Measurements from ENCODE around the gene IKZF2. TPM values are rescaled to one million over a fixed set of nuclear protein-coding genes. Genes with fewer than 3 reads are reported as not detected.

IKZF2 gene
- total and polyA plus RNA-seq, 2 donors (not counting 3 experiments of a cell fraction or from before 2014, with no cell fraction given): 0.08 to 0.46 TPM

DNA sequence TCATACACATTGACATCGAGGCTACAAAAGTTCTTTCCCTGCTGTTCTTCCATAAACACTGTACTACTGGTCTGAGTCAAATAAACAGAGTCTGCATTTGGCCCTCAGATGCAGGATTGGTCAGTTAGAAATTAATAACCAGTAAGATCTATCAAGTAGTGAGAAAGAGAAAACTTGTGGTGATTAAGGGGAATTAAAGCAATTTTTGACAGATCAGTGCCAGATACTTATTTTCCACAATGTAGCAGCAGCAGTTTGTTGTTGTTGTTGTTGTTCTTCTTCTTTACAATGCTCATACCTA, 85.0 kb downstream of the IKZF2 start:
- no peak overlapping the region for H3K4me2 ChIP-seq (ENCODE audit: insufficient read depth, low read length)
- H2AFZ ChIP-seq (ENCODE audit: low read depth, low read length): no peak overlapping the region
- no peaks in the 10 kb centered on the region for H3K79me2 ChIP-seq (ENCODE audit: control insufficient read depth, insufficient read depth, low read length)
- CTCF ChIA-PET: no interaction called here
- TF ChIP-seq POLR2AphosphoS5 (IDR thresholded peaks at IDR 0.05; ENCODE audit: insufficient read depth, low read depth, low read length) (no peak), FOS (IDR thresholded peaks at IDR 0.05; ENCODE audit: borderline replicate concordance, insufficient read depth, low read length) (no peak), GATA2 (IDR thresholded peaks at IDR 0.05; ENCODE audit: insufficient read depth, insufficient read length, low read depth, low read length) (no peak)
- no peaks in the 10 kb centered on the region for H3K27me3 ChIP-seq (ENCODE audit: control insufficient read depth in 2 of 2, insufficient read depth in 2 of 2, low read length in 2 of 2)
- intact Hi-C loops (cut with micrococcal nuclease) (no loop called here), dilution Hi-C loops (cut with MboI; ENCODE audit: extremely low pct_ligation_motif_present, low sequenced_read_pairs) (no loop called here)
- no peak overlapping the region for H3K4me3 ChIP-seq (replicated peaks in 1 of 3; ENCODE audit: insufficient read depth in 1 of 3, low read depth in 1 of 3, low read length in 3 of 3)
- DNase-seq (ENCODE audit: low read depth, low spot score) (no peak), FAIRE-seq (no peak)
- POLR2A ChIA-PET: no interaction called here
- H3K9me1 ChIP-seq (replicated peaks; ENCODE audit: control insufficient read depth, extremely low read depth, insufficient read depth, low read length): no peaks in the 10 kb centered on the region
- H3K4me1 ChIP-seq (ENCODE audit: control insufficient read depth, extremely low read depth, insufficient read depth, low read length): no peaks in the 10 kb centered on the region
- no peaks in the 10 kb centered on the region for H4K20me1 ChIP-seq (replicated peaks; ENCODE audit: control insufficient read depth, extremely low read depth, insufficient read depth, low read length)
- BruUV-seq (replicated peaks): no TSS peak
- no peak overlapping the region for H3K9ac ChIP-seq (replicated peaks; ENCODE audit: extremely low read depth, insufficient read depth, low read length)
- no peaks in the 10 kb centered on the region for H3K9me3 ChIP-seq (replicated peaks; ENCODE audit: control insufficient read depth, insufficient read depth, low read length)
- H3K36me3 ChIP-seq (ENCODE audit: control insufficient read depth in 2 of 2, extremely low read depth in 1 of 2, insufficient read depth in 2 of 2, low read length in 2 of 2): no peaks in the 10 kb centered on the region
- no peak overlapping the region for H3K27ac ChIP-seq (ENCODE audit: insufficient read depth, low read depth, low read length)

DNA sequence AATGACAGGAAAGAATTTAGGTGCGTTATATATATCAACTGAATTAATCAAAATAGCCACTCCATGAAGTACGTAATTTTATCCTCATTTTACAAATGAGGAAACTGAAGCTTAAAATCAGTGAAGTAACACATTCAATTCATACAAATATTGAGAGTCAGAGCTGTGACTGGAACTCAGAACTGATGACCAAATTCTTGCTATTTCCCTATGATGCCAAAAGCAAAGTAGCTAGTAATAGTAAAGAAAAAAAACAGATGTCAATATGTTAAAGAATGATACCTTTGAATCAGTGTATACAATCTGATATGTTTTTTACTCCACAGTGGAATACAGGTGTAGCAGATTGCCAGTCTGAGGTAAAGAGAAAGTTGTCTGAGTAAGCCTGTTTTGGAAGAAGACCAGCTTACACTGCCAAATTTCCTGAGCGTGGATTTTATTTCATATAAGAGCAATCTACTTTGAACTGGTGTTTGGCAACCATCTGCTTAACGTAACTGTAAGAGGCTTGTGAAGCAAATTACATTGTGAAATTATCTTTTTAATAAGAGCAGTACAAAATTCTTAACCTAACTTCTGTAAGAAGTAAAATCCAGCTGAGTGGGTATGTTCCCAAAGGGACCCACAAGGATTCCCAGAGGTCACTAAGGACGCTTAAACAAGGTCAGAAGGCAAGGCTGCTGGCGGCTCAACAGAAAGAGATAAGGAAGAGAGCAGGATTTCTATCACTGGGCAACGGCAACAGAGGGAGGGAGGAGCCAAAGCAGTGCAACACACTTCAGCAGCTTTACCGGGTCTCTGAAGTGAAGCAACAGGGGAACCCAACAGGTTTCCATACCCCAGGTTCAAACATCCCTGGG, 85.6 kb downstream of the IKZF2 start:
- Histone ChIP-seq H3K4me3 (replicated peaks in 1 of 3; ENCODE audit: insufficient read depth in 1 of 3, low read depth in 1 of 3, low read length in 3 of 3) (no peak overlapping the region), H3K9me1 (replicated peaks; ENCODE audit: control insufficient read depth, extremely low read depth, insufficient read depth, low read length) (no peaks in the 10 kb centered on the region), H3K27me3 (ENCODE audit: control insufficient read depth in 2 of 2, insufficient read depth in 2 of 2, low read length in 2 of 2) (no peaks in the 10 kb centered on the region), H3K4me2 (ENCODE audit: insufficient read depth, low read length) (no peak overlapping the region), H4K20me1 (replicated peaks; ENCODE audit: control insufficient read depth, extremely low read depth, insufficient read depth, low read length) (no peaks in the 10 kb centered on the region), H3K9me3 (replicated peaks; ENCODE audit: control insufficient read depth, insufficient read depth, low read length) (no peaks in the 10 kb centered on the region), H3K27ac (ENCODE audit: insufficient read depth, low read depth, low read length) (no peak overlapping the region), H3K9ac (replicated peaks; ENCODE audit: extremely low read depth, insufficient read depth, low read length) (no peak overlapping the region), H3K79me2 (ENCODE audit: control insufficient read depth, insufficient read depth, low read length) (no peaks in the 10 kb centered on the region), H2AFZ (ENCODE audit: low read depth, low read length) (no peak overlapping the region), H3K4me1 (ENCODE audit: control insufficient read depth, extremely low read depth, insufficient read depth, low read length) (no peaks in the 10 kb centered on the region), H3K36me3 (ENCODE audit: control insufficient read depth in 2 of 2, extremely low read depth in 1 of 2, insufficient read depth in 2 of 2, low read length in 2 of 2) (no peaks in the 10 kb centered on the region)
- ChIA-PET POLR2A (no interaction called here), CTCF (interaction anchor here (0.9 kb wide), 1 partner anchor 15 kb away, joined by 3 read pairs; no protein-coding TSS in a partner anchor)
- dilution Hi-C loops (cut with MboI; ENCODE audit: extremely low pct_ligation_motif_present, low sequenced_read_pairs) (no loop called here), intact Hi-C loops (cut with micrococcal nuclease) (no loop called here)
- no peak for TF ChIP-seq EZH2 (IDR thresholded peaks at IDR 0.05; ENCODE audit: borderline replicate concordance, low read depth, low read length, severe bottlenecking)
- TF ChIP-seq GATA2 (IDR thresholded peaks at IDR 0.05; ENCODE audit: insufficient read depth, insufficient read length, low read depth, low read length): no peak
- TF ChIP-seq FOS (IDR thresholded peaks at IDR 0.05; ENCODE audit: borderline replicate concordance, insufficient read depth, low read length): no peak
- TF ChIP-seq, protein P1, sequence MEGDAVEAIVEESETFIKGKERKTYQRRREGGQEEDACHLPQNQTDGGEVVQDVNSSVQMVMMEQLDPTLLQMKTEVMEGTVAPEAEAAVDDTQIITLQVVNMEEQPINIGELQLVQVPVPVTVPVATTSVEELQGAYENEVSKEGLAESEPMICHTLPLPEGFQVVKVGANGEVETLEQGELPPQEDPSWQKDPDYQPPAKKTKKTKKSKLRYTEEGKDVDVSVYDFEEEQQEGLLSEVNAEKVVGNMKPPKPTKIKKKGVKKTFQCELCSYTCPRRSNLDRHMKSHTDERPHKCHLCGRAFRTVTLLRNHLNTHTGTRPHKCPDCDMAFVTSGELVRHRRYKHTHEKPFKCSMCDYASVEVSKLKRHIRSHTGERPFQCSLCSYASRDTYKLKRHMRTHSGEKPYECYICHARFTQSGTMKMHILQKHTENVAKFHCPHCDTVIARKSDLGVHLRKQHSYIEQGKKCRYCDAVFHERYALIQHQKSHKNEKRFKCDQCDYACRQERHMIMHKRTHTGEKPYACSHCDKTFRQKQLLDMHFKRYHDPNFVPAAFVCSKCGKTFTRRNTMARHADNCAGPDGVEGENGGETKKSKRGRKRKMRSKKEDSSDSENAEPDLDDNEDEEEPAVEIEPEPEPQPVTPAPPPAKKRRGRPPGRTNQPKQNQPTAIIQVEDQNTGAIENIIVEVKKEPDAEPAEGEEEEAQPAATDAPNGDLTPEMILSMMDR (IDR thresholded peaks at IDR 0.05; ENCODE audit: extremely low read depth in 1 of 2, insufficient read depth in 1 of 2, low read depth in 1 of 2, low read length in 2 of 2): no peak
- TF ChIP-seq POLR2A (IDR thresholded peaks at IDR 0.05; ENCODE audit: low read depth, low read length): no peak
- no peak for TF ChIP-seq JUN (IDR thresholded peaks at IDR 0.05; ENCODE audit: borderline replicate concordance, insufficient read depth, insufficient read length, low read depth)
- no peak for TF ChIP-seq POLR2AphosphoS5 (IDR thresholded peaks at IDR 0.05; ENCODE audit: insufficient read depth, low read depth, low read length)
- TF ChIP-seq MYC (IDR thresholded peaks at IDR 0.05; ENCODE audit: low read depth, low read length): no peak
- TF ChIP-seq MAX (IDR thresholded peaks at IDR 0.05; ENCODE audit: insufficient read depth, insufficient read length): no peak
- FAIRE-seq (no peak), DNase-seq (ENCODE audit: low read depth, low spot score) (no peak)
- no TSS peak for BruUV-seq (replicated peaks)

All from endothelial cell of umbilical vein (primary cell).